T-helper 2 cell (primary cell): ENCODE results near the gene PAK1IP1.
"Not testable (repeated sequence)": the region's sequence is repeated elsewhere in the genome, so short reads cannot be mapped to it uniquely, and the experiment has no call there.

ENCODE experiments used
- DNase-seq, 5 experiments: peaks; one replicate each; pipeline versions ENCODE4 v3.0.0 to v3.0.0-alpha.2; 2012 to 2022

PAK1IP1 gene

GRCh38 chr6:10695086-10695657 lies 400 bp downstream of the PAK1IP1 start:
- DNase-seq = peak in 1 of 5 experiments; percentile 8

DNA sequence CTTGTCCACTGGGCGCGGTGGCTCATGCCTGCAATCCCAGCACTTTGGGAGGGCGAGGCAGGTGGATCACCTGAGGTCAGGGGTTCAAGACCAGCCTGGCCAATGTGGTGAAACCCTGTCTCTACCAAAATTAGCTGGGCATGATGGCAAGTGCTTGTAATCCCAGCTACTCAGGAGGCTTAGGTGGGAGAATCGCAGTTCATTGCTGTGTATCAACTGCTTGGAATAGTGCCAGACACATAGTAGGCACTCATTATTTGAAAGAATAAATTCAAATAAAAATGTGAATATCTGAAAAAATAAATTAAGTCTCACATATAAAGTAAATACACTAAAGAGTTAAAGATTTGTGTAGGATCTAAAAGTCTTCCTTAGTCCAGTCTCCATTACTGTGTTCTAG lies 1.9 kb downstream of the PAK1IP1 start:
- DNase-seq = no peak

- DNase-seq = no peak
Measured at GRCh38 chr6:10713962-10714361, 19.2 kb downstream of the PAK1IP1 start.

DNA sequence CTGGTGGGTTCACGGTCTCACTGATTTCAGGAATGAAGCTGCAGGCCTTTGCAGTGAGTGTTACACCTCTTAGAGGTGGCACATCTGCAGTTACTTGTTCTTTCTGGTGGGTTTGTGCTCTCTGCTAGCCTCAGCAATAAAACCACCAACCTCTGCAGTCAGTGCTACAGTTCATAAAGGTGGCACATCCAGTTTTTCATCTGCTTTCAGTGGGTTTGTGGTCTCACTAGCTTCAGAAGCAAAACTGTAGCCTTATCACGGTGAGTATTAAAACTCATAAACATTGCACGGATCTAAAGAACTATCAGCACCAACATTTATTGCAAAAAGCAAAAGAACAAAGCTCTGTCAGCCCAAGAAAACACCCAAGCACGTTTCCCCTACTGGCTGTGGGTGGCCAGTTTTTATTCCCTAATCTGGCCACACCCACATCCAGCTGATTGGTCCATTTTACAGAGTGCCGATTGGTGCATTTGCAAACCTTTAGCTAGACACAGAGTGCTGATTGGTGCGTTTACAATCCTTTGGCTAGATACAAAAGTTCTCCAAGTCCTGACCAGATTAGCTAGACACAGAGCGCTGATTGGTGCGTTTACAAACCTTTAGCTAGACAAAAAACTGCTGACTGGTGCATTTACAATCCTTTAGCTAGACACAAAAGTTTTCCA lies 24.7 kb downstream of the PAK1IP1 start:
- DNase-seq = peak in 3 of 5 experiments; percentile 8 to 96 (median 43)

GRCh38 chr6:10719964-10720264 lies 25.1 kb downstream of the PAK1IP1 start:
- no peak for DNase-seq

DNA sequence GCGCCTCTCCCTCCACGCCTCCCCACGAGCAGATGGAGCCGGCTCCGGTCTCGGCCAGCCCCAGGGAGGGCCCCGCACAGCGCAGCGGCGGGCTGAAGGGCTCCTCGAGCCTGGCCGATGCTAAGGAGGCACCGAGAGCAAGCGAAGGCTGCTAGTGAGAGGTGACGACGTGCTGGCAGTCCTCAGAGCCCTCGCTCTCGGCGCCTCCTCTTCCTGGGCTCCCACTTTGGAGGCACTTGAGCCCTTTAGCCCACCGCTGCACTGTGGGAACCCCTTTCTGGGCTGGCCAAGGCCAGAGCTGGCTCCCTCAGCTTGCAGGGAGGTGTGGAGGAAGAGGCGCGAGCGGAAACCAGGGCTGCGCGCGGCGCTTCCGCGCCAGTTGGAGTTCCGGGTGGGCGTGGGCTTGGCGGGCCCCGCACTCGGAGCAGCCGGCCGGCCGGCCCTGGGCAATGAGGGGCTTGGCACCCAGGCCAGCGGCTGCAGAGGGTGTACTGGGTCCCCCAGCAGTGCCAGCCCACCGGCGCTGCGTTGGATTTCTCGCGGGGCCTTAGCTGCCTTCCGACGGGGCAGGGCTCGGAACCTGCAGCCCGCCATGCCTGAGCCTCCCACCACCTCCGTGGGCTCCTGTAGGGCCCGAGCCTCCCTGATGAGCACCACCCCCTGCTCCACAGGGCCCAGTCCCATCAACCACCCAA lies 25.6 kb downstream of the PAK1IP1 start:
- DNase-seq = peak; percentile 31 to 78 (median 47)

- peak in 1 of 5 experiments; percentile 69 for DNase-seq
Measured at GRCh38 chr6:10720960-10721849, 26.4 kb downstream of the PAK1IP1 start.

GRCh38 chr6:10721850-10722569 lies 27.2 kb downstream of the PAK1IP1 start:
- no peak for DNase-seq

DNA sequence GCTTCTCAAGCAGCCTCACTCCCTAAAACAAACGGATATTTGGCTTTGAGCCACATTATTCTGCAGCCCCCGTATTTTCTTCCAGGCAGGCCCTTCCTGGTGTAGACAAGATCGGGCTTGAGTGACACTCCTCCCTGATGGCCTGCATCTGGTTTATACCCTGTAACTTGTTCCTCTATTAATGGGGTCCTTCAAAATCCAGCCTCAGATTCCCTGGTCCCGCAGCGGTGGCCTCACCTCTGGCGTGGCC lies 27.7 kb downstream of the PAK1IP1 start:
- DNase-seq = no peak

DNA sequence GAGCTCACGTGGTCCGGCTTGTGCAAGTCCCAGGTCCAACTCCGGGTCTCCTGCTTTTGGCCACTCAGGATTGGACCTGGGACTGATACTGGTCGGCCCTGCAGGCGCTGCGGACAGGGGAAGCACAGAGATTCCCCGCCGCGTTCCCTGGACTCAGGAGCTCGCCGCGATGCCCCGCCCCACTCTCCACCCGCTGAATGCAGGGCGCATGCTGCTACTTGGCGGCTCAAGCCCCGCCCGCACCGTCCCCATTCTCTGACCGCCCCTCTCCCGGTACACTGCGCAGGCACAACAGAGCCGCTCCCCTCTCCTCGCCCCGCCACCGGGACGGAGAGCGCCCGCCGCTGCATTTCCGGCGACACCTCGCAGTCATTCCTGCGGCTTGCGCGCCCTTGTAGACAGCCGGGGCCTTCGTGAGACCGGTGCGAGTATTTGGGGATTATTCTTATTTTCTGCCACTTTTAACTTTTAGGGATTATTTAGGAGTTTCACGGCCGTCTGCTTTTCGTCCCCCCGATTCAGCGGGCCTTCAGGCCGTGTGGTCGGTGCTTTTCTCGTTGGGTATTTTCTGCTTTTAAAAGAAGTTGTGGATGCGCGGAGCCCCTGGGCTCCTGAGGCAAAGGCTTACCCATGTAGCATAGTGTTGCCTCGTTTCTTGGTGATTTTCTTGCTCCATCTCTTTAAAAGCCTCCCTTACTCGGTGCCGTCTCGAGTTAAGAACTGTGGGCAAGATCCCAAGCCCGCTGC lies 28.2 kb downstream of the PAK1IP1 start, which contains the start of gene TMEM14C:
TMEM14C (plus strand) TSS at position 251 of the 747 bp plus-strand sequence. CDS start 1,544 bp downstream, outside the sequence.
- peak; percentile 59 to 90 (median 76) for DNase-seq

- DNase-seq = peak in 1 of 5 experiments; percentile 21
Measured at GRCh38 chr6:10723567-10723881, 28.8 kb downstream of the PAK1IP1 start.

DNA sequence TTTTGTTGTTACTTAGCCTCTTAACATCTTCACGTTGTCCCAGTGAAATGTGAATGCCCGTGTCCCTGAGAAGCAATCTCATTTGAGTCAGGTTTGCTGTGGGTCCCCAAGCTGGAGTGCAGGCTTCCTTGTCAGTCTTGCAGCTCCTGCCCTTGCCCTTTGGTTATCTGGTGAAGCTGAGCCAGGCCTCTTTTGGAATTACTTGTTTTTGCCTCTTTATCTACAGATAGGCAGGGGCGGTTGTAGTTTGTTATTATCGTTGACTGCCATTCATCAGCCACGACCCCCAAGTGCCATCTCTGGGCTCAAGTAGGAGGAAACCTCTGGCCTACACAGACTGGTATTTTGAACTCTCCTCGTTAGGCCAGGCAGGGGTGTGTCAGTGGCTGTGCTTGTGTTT lies 30.3 kb downstream of the PAK1IP1 start:
- DNase-seq = no peak

DNA sequence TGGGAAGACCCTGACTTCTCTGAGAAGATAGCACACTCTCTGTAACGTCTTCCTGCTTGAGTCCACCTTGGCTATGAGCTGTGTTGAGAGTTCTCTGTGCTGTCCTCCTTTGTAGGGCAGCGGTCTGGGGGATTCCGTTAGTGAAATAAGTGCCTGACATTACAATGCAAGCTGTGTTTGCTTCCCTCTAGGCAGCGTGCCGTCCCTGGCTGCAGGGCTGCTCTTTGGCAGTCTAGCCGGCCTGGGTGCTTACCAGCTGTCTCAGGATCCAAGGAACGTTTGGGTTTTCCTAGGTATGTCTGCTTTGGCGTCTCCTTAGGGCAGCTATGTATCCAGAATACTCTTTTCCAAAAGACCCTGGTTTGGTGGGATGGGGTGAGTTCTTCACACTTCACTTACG lies 30.9 kb downstream of the PAK1IP1 start:
- no peak for DNase-seq

GRCh38 chr6:10730254-10730653 lies 35.5 kb downstream of the PAK1IP1 start:
- DNase-seq = no peak

DNA sequence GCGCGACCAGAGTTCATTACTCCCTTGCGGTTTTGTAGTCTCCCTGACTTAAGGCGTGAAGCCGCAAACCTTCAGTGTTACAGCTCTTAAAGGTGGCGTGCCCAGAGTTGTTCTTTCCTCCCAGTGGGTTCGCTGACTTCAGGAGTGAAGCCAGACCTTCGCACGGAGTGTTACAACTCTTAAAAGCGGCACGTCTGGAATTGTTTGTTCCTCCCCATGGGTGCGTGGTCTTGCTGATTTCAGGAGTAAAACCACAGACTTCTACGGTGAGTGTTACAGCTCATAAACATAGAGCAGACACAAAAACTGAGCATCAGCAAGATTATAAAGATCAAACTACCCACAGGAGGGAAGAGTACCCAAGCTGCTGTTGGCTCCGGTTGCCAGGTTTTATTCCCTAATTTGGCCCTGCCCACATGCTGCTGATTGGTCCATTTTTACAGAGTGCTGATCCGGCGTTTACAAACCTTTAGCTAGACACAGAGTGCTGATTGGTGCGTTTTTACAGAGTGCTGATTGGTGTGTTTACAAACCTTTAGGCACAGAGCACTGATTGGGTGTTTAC lies 38.5 kb downstream of the PAK1IP1 start:
- peak in 1 of 5 experiments; percentile 51 for DNase-seq

DNA sequence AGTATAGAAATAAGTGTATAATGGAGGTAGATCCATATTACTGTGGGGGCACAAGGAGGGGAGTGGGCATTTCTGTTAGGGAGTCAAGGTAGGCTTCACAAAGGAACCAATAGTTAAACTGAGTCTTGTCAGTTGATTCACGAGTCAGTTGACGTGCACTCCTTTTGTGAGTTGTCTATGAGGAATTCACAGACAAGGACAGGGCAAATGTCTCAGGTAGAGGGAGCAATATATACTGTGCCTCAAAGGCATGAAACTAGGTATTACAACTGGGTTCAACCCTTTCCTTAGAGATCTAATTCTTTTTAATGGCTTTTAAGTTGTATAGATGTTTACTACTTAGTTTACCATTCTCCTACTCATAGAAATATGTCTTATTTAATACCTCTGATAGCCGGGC lies 39.1 kb downstream of the PAK1IP1 start:
- no peak for DNase-seq

DNA sequence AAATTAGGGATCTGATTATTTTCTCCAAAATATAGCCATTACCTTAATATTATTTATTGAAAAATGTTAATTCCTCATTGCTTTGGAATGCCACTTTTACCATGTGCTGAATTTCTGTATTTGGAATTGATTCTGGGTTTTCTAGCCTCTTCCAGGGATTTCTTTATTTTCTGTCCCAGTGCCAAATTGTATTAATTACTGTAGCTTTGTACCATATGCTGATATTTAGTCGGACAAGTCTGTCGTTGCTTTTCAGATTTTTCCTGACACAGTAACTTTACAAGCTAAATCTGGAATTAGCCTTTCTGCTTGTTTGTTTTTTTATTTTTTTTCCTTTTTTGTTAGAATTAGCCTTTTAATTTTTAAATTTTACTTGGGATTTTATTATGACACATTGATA lies 42.0 kb downstream of the PAK1IP1 start:
- DNase-seq = no peak

DNA sequence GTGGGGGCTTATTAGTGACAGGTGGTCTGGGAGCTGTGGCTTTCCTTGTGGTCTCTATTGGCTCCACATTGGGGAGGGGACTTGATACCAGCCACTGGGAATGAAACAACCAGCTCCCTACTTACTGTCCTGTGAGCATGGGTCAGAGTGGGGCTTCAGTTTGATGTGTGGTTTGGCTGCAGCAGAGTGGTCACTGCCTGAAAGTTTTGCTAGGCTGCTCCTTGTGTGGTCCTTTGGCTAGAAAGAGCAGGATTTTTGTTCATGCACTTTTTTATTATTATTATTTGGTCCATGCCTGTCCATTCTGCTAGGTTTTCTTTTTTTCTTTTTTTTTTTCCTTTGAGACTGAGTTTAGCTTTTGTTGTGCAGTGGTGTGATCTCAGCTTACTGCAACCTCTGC lies 45.3 kb downstream of the PAK1IP1 start:
- DNase-seq = no peak

GRCh38 chr6:10741643-10742042 lies 46.9 kb downstream of the PAK1IP1 start:
- not testable (repeated sequence) for DNase-seq

- DNase-seq = no peak
Measured at GRCh38 chr6:10742251-10742650, 47.5 kb downstream of the PAK1IP1 start.

DNA sequence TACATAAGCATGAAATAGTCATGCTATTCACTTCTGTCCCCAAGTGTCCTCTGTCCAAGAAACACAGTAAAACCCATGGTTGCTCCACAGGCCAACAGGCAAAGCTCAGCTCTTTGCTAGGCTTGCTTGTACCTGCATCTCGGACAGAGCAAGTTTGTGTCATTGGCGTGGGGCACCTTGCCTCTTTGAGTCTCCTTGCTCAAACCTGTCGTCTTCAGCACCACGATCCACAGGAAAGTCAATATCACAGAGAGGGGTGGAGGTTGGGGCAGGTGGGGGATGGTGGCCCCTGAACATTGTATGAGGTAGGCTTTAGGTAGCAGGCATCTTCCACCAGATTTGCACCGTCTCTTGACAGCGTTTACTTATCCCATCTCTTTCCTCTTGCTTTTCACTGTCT lies 48.7 kb downstream of the PAK1IP1 start:
- DNase-seq = no peak

DNA sequence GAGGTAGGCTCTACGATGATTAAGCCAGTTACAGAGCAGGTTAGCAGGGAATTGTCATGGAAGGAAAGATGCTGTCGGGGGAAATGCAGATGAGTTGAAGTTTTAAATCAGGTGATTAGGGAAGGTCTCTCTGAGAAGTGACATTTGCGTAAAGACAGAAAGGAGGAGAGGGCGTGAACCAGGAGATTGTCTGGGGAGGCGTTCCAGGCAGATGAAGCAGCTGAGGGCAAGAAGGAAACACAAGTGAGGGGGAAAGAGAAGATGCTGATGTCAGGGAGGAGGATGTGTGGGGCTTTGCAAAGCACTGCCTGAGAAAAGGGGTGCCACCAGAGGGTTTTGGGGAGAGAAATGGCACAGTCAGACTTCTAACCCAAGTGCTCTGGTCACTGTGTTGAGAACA lies 50.3 kb downstream of the PAK1IP1 start:
- DNase-seq = no peak
